Endothelial cell (in vitro differentiated cells): Measurements from ENCODE around the gene ANKRD10. TPM values are rescaled to one million over a fixed set of nuclear protein-coding genes. Genes with fewer than 3 reads are reported as not detected.

Source experiments
- DNase-seq: peaks from one replicate; pipeline ENCODE4 v3.0.0; 2021; ENCODE audit warnings: low spot score
- H3K27ac Mint-ChIP-seq: one replicate; pipeline ENCODE4 v1.8.0; 2021; ENCODE audit warnings: mixed read lengths, inconsistent platforms; ENCODE audit not compliant: unreplicated experiment
- H3K27me3 Mint-ChIP-seq: one replicate; pipeline ENCODE4 v1.8.0; 2021; ENCODE audit warnings: mild to moderate bottlenecking, moderate library complexity, mixed read lengths, inconsistent platforms; ENCODE audit not compliant: unreplicated experiment
- H3K36me3 Mint-ChIP-seq: one replicate; pipeline ENCODE4 v1.8.0; 2021; ENCODE audit warnings: mild to moderate bottlenecking, low read depth, mixed read lengths, inconsistent platforms; ENCODE audit not compliant: unreplicated experiment
- H3K4me1 Mint-ChIP-seq: one replicate; pipeline ENCODE4 v1.8.0; 2021; ENCODE audit warnings: mild to moderate bottlenecking, mixed read lengths, inconsistent platforms; ENCODE audit not compliant: unreplicated experiment
- H3K4me3 Mint-ChIP-seq: one replicate; pipeline ENCODE4 v1.8.0; 2021; ENCODE audit warnings: mild to moderate bottlenecking, mixed read lengths, inconsistent platforms; ENCODE audit not compliant: unreplicated experiment
- H3K9me3 Mint-ChIP-seq: one replicate; pipeline ENCODE4 v1.8.0; 2021; ENCODE audit warnings: mixed read lengths, inconsistent platforms; ENCODE audit not compliant: unreplicated experiment
- CTCF ChIP-seq: fragments of 200-600 bp; sonication (generic); IDR thresholded peaks from one replicate; pipeline ENCODE4 v1.5.0; 2021; ENCODE audit warnings: antibody characterized with exemption; ENCODE audit not compliant: unreplicated experiment
- long read RNA-seq: library from polyadenylated mRNA; unstranded; transcript quantifications from one replicate; pipeline ENCODE4 v2.0.0, GENCODE V29; 2020; ENCODE audit not compliant: unreplicated experiment
- total RNA-seq: library from RNA; stranded (reverse); fragmentation: NEBNext Ultra II Directional; extraction: Animal tissue kit (Norgen Biotek cat#: 25700); gene quantifications from one replicate; pipeline ENCODE4 v1.2.1, GENCODE V29; 2021; ENCODE audit not compliant: unreplicated experiment

ANKRD10 gene
- 160 TPM for total RNA-seq
- long read RNA-seq, transcript ANKRD10-201 (6 exons, 2,495 nt), result major isoform, 7 of 22 reads
- long read RNA-seq, partial matches to known transcripts, result 3 of 22 reads
- long read RNA-seq, other reads (novel, unspliced or antisense), result 12 of 22 reads

- DNase-seq, result peak; percentile 100
- Mint-ChIP-seq H3K4me3 (peak within 1 kb of the TSS; percentile 94), H3K27ac (peak within 1 kb of the TSS; percentile 88), H3K9me3 (no peaks in the 10 kb centered on the region), H3K36me3 (peaks cover 8% of the 10 kb centered on the region), H3K4me1 (peaks cover 24% of the 10 kb centered on the region), H3K27me3 (no peaks in the 10 kb centered on the region)
- peak; percentile 82 for TF ChIP-seq CTCF
These were observed at the start of gene ANKRD10 for GRCh38 chr13:110915057-110915873. Gene ANKRD10, minus strand, starts transcription at chr13:110915069. Its CDS starts 135 bp downstream, at chr13:110914934.

- Mint-ChIP-seq H3K4me3 (no peak overlapping the region), H3K9me3 (peaks cover 8% of the 10 kb centered on the region), H3K27ac (no peak overlapping the region), H3K4me1 (no peaks in the 10 kb centered on the region), H3K27me3 (peaks cover 4% of the 10 kb centered on the region), H3K36me3 (peaks cover 12% of the 10 kb centered on the region)
- no peak for TF ChIP-seq CTCF
- no peak for DNase-seq
These were observed 49.6 kb upstream of the ANKRD10 start for GRCh38 chr13:110964229-110965037.

GRCh38 chr13:110963554-110963970 is 48.7 kb upstream of the ANKRD10 start:
- Mint-ChIP-seq H3K27me3 (peaks cover 3% of the 10 kb centered on the region), H3K9me3 (peaks cover 8% of the 10 kb centered on the region), H3K36me3 (peaks cover 12% of the 10 kb centered on the region), H3K27ac (no peak overlapping the region), H3K4me1 (no peaks in the 10 kb centered on the region), H3K4me3 (no peak overlapping the region)
- TF ChIP-seq CTCF, result no peak
- no peak for DNase-seq

- no peaks in the 10 kb centered on the region for H3K4me1 Mint-ChIP-seq
- peaks cover 8% of the 10 kb centered on the region for H3K9me3 Mint-ChIP-seq
- H3K27ac Mint-ChIP-seq, result no peak overlapping the region
- peaks cover 12% of the 10 kb centered on the region for H3K36me3 Mint-ChIP-seq
- H3K27me3 Mint-ChIP-seq, result peaks cover 3% of the 10 kb centered on the region
- DNase-seq, result no peak
- TF ChIP-seq CTCF, result no peak
- no peak overlapping the region for H3K4me3 Mint-ChIP-seq
These were observed 47.1 kb upstream of the ANKRD10 start for GRCh38 chr13:110961959-110962358.
